ENCODE measurements around the gene PCARE. TPM values are rescaled to one million over a fixed set of nuclear protein-coding genes. Genes with fewer than 3 reads are reported as not detected.

The PCARE gene
- total RNA-seq, 1 donor from 2014 or later, result not detected

DNA sequence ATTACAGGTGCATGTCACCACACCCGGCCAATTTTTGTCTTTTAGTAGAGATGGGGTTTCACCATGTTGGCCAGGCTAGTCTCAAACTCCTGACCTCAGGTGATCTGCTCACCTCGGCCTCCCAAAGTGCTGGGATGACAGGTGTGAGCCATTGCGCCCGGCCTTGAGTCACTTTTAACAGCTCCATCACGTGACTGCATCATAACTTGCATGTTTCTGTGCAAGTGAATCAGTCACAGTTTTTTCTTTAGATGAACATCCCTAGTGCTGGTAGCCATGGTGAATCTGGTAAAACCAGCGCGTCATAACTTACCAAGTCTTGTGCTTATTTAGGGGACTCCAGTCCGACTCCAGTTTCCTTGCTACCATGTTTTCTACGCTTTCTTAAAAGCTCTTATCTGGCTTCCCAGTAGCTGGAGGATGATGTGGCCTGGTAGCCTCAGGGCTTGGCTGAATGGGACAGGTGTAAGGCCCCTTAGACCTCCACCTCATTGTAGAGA lies 33.1 kb downstream of the PCARE start:
- no peak overlapping the region for H3K4me3 Mint-ChIP-seq
- TF ChIP-seq, protein P1, sequence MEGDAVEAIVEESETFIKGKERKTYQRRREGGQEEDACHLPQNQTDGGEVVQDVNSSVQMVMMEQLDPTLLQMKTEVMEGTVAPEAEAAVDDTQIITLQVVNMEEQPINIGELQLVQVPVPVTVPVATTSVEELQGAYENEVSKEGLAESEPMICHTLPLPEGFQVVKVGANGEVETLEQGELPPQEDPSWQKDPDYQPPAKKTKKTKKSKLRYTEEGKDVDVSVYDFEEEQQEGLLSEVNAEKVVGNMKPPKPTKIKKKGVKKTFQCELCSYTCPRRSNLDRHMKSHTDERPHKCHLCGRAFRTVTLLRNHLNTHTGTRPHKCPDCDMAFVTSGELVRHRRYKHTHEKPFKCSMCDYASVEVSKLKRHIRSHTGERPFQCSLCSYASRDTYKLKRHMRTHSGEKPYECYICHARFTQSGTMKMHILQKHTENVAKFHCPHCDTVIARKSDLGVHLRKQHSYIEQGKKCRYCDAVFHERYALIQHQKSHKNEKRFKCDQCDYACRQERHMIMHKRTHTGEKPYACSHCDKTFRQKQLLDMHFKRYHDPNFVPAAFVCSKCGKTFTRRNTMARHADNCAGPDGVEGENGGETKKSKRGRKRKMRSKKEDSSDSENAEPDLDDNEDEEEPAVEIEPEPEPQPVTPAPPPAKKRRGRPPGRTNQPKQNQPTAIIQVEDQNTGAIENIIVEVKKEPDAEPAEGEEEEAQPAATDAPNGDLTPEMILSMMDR (conservative IDR thresholded peaks at IDR 0.05), result no peak
- H3K27me3 Mint-ChIP-seq (ENCODE audit: low read depth), result no peaks in the 10 kb centered on the region
- H3K9me3 Mint-ChIP-seq, result no peaks in the 10 kb centered on the region
- no peak for DNase-seq (ENCODE audit: low read depth, low spot score)
- H3K4me1 Mint-ChIP-seq, result peaks cover 8% of the 10 kb centered on the region
- H3K27ac Mint-ChIP-seq (ENCODE audit: unreplicated experiment), result no peak overlapping the region
- H3K36me3 Mint-ChIP-seq (ENCODE audit: low read depth), result no peaks in the 10 kb centered on the region

DNA sequence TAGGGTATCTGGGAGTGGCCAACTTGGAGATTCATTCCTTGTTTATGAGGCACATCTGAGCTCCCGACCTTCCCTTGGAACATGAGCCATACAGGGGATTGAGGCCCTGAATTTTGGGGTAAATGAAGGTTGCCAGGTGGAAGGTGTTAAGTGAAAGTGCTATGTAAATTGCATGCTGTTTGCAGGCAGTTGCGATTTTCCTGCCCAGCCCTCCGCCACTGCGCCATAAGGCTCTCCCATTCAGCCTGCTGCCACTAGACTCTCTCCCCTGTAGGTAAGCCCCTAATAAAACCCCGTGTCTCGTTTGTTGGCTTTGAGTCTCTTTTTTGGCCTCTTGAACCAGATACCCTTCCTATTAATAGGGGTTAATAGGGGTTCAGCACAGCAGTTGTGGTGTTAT lies 33.8 kb downstream of the PCARE start:
- Mint-ChIP-seq H3K36me3 (ENCODE audit: low read depth) (no peaks in the 10 kb centered on the region), H3K27me3 (ENCODE audit: low read depth) (no peaks in the 10 kb centered on the region), H3K9me3 (no peaks in the 10 kb centered on the region), H3K27ac (ENCODE audit: unreplicated experiment) (no peak overlapping the region), H3K4me3 (no peak overlapping the region), H3K4me1 (peaks cover 8% of the 10 kb centered on the region)
- TF ChIP-seq, protein P1 (conservative IDR thresholded peaks at IDR 0.05), result no peak
- DNase-seq (ENCODE audit: low read depth, low spot score), result no peak

DNA sequence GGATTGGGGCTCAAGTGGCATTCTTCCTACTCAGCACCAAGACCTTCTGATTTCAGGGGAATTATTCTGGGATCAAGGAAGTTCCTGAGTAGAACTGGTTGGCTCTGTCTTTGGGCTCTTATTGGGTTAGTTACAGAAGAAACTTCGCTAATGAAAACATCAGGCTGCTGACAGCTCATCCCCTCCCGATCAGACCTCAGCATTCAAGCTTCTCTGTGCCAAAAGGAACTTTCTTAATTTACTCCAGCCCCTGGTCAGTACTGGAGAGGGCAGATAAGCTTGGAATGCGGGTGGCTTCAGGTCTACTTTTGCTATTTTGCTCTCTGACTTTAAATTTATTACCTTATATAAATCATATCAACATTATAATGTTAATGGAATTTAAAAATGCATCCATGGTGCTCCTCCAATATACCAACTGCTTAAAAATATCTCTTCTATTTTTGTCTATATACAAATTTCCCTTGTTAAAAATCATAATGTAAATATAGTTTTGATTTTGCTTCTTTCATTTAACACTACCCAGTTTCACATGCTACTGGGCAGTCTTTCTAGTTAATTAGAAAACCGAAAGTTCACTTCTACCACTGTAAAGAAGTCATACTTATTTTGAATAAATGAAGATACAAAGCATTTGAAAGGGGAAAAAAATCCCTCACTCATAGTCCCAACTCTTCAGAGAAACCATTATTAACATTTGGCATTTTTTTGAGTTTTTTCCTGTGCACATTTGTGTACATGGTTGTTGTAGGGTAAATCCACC lies 34.4 kb downstream of the PCARE start:
- H3K9me3 Mint-ChIP-seq, result no peaks in the 10 kb centered on the region
- H3K27ac Mint-ChIP-seq (ENCODE audit: unreplicated experiment), result no peak overlapping the region
- H3K36me3 Mint-ChIP-seq (ENCODE audit: low read depth), result no peaks in the 10 kb centered on the region
- DNase-seq (ENCODE audit: low read depth, low spot score), result no peak
- no peak overlapping the region for H3K4me3 Mint-ChIP-seq
- peaks cover 8% of the 10 kb centered on the region for H3K4me1 Mint-ChIP-seq
- TF ChIP-seq, protein P1 (conservative IDR thresholded peaks at IDR 0.05), result no peak
- no peaks in the 10 kb centered on the region for H3K27me3 Mint-ChIP-seq (ENCODE audit: low read depth)

DNA sequence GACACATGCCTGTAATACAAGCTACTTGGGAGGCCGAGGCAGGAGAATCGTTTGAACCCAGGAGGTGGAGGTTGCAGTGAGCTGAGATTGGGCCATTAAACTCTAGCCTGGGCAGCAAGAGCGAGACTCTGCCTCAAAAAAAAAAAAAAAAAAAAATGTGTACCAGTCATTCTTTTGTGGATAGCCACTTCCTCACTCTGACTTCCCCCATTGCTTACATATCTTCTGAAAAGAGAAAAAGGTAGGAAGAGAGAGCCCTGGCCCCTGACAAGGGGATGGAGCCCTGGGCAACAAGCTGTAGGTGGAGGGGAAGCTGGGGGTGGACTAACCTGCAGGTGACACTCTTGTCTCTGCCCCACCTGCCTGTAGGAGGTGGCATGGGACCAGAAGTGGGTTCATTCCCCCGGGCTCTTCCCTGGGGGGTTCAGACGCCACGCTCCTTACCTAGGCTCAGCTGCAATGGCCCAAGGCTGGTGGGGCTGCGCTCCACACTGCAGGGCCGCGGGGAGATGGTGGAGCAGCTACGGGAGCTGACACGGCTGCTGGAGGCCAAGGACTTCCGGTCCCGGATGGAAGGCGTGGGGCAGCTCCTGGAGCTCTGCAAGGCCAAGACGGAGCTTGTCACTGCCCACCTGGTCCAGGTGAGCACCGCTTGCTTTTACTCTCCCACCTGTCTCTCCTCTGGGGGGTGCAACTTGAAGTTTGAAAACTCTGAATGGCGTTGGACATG lies 39.1 kb downstream of the PCARE start:
- Mint-ChIP-seq H3K27ac (ENCODE audit: unreplicated experiment) (no peak overlapping the region), H3K9me3 (no peaks in the 10 kb centered on the region), H3K4me3 (no peak overlapping the region), H3K36me3 (ENCODE audit: low read depth) (no peaks in the 10 kb centered on the region), H3K27me3 (ENCODE audit: low read depth) (no peaks in the 10 kb centered on the region), H3K4me1 (no peaks in the 10 kb centered on the region)
- TF ChIP-seq, protein P1 (conservative IDR thresholded peaks at IDR 0.05), result no peak
- DNase-seq (ENCODE audit: low read depth, low spot score), result no peak

DNA sequence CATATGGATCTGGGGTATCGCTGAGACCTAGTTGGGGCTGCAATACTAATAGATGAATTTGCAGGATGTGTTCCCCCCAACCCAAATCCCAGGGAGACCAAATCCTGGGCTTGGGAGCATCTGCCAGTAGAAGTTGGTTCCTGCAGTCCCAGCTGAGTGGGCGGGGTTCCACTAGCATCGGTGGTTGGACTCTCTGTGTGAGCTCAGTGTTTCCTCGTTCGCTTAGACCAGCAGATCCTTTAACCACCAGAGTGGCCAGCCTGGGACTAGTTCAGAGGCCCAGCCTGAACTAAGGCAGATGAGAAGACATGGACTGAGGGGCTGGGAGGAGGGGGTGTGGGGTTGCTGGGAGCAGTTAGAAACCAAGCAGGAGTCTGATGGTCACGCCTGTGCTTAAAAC lies 40.7 kb downstream of the PCARE start:
- H3K4me1 Mint-ChIP-seq, result no peaks in the 10 kb centered on the region
- TF ChIP-seq, protein P1 (conservative IDR thresholded peaks at IDR 0.05), result no peak
- no peak overlapping the region for H3K27ac Mint-ChIP-seq (ENCODE audit: unreplicated experiment)
- no peaks in the 10 kb centered on the region for H3K36me3 Mint-ChIP-seq (ENCODE audit: low read depth)
- no peaks in the 10 kb centered on the region for H3K27me3 Mint-ChIP-seq (ENCODE audit: low read depth)
- H3K4me3 Mint-ChIP-seq, result no peak overlapping the region
- no peaks in the 10 kb centered on the region for H3K9me3 Mint-ChIP-seq
- no peak for DNase-seq (ENCODE audit: low read depth, low spot score)

Data from neural crest cell (in vitro differentiated cells).